VCaP (cell line): ENCODE results near the gene GREM2.

Experiments used
- H3K27ac ChIP-seq: fragments of 450-650 bp; 2 replicates; pipeline ENCODE4 v1.5.1; 2017
- CTCF ChIP-seq: fragments of 450-650 bp; conservative IDR thresholded peaks from 2 replicates; pipeline ENCODE4 v1.5.1; 2017; ENCODE audit warnings: mild to moderate bottlenecking, moderate library complexity

GREM2 gene

GRCh38 chr1:240462277-240462676 lies 149.7 kb downstream of the GREM2 start:
- TF ChIP-seq CTCF, result no peak
- H3K27ac ChIP-seq, result no peak overlapping the region

- no peak for TF ChIP-seq CTCF
- no peak overlapping the region for H3K27ac ChIP-seq
Measured at GRCh38 chr1:240457203-240457602, 154.8 kb downstream of the GREM2 start.

- no peak overlapping the region for H3K27ac ChIP-seq
- peak; percentile 70 for TF ChIP-seq CTCF
Measured at GRCh38 chr1:240455228-240455821, 156.6 kb downstream of the GREM2 start.

- H3K27ac ChIP-seq, result no peak overlapping the region
- no peak for TF ChIP-seq CTCF
Measured at GRCh38 chr1:240445369-240445768, 166.6 kb downstream of the GREM2 start.

- TF ChIP-seq CTCF, result no peak
- H3K27ac ChIP-seq, result no peak overlapping the region
Measured at GRCh38 chr1:240441669-240442068, 170.3 kb downstream of the GREM2 start.
